ENCODE data around the gene MAPK10.

Gene MAPK10

GRCh38 chr4:86108834-86109233, 251.0 kb downstream of the MAPK10 start:
- H3K4me3 ChIP-seq (ENCODE audit: low read depth, low read length) = no peak overlapping the region
- TF ChIP-seq POLR2A (IDR thresholded peaks at IDR 0.05; ENCODE audit: extremely low read depth, insufficient read length) (no peak), MAX (IDR thresholded peaks at IDR 0.05; ENCODE audit: low read depth, low read length) (no peak), MYC (IDR thresholded peaks at IDR 0.05; ENCODE audit: low read depth, low read length) (no peak), CTCF (IDR thresholded peaks at IDR 0.05; ENCODE audit: low read depth, low read length) (no peak)
- DNase-seq (ENCODE audit: low read depth) = no peak

GRCh38 chr4:86108137-86108536, 251.7 kb downstream of the MAPK10 start:
- TF ChIP-seq MYC (IDR thresholded peaks at IDR 0.05; ENCODE audit: low read depth, low read length) (no peak), MAX (IDR thresholded peaks at IDR 0.05; ENCODE audit: low read depth, low read length) (no peak), CTCF (IDR thresholded peaks at IDR 0.05; ENCODE audit: low read depth, low read length) (no peak)
- H3K4me3 ChIP-seq (ENCODE audit: low read depth, low read length) = no peak overlapping the region
- no peak for DNase-seq (ENCODE audit: low read depth)

GRCh38 chr4:86107112-86107511, 252.7 kb downstream of the MAPK10 start:
- no peak overlapping the region for H3K4me3 ChIP-seq (ENCODE audit: low read depth, low read length)
- DNase-seq (ENCODE audit: low read depth) = no peak
- TF ChIP-seq POLR2A (IDR thresholded peaks at IDR 0.05; ENCODE audit: extremely low read depth, insufficient read length) (no peak), MAX (IDR thresholded peaks at IDR 0.05; ENCODE audit: low read depth, low read length) (no peak), CTCF (IDR thresholded peaks at IDR 0.05; ENCODE audit: low read depth, low read length) (no peak), MYC (IDR thresholded peaks at IDR 0.05; ENCODE audit: low read depth, low read length) (no peak)

GRCh38 chr4:86106475-86106874, 253.4 kb downstream of the MAPK10 start:
- no peak for DNase-seq (ENCODE audit: low read depth)
- no peak overlapping the region for H3K4me3 ChIP-seq (ENCODE audit: low read depth, low read length)
- TF ChIP-seq MYC (IDR thresholded peaks at IDR 0.05; ENCODE audit: low read depth, low read length) (no peak), MAX (IDR thresholded peaks at IDR 0.05; ENCODE audit: low read depth, low read length) (no peak), POLR2A (IDR thresholded peaks at IDR 0.05; ENCODE audit: extremely low read depth, insufficient read length) (no peak), CTCF (IDR thresholded peaks at IDR 0.05; ENCODE audit: low read depth, low read length) (no peak)

- no peak for DNase-seq (ENCODE audit: low read depth)
- H3K4me3 ChIP-seq (ENCODE audit: low read depth, low read length) = no peak overlapping the region
- TF ChIP-seq CTCF (IDR thresholded peaks at IDR 0.05; ENCODE audit: low read depth, low read length) (no peak), POLR2A (IDR thresholded peaks at IDR 0.05; ENCODE audit: extremely low read depth, insufficient read length) (no peak), MYC (IDR thresholded peaks at IDR 0.05; ENCODE audit: low read depth, low read length) (no peak), MAX (IDR thresholded peaks at IDR 0.05; ENCODE audit: low read depth, low read length) (no peak)
These were observed 258.0 kb downstream of the MAPK10 start for GRCh38 chr4:86101841-86102240.

GRCh38 chr4:86101410-86101809, 258.4 kb downstream of the MAPK10 start:
- TF ChIP-seq MYC (IDR thresholded peaks at IDR 0.05; ENCODE audit: low read depth, low read length) (no peak), POLR2A (IDR thresholded peaks at IDR 0.05; ENCODE audit: extremely low read depth, insufficient read length) (no peak), MAX (IDR thresholded peaks at IDR 0.05; ENCODE audit: low read depth, low read length) (no peak), CTCF (IDR thresholded peaks at IDR 0.05; ENCODE audit: low read depth, low read length) (no peak)
- no peak for DNase-seq (ENCODE audit: low read depth)
- no peak overlapping the region for H3K4me3 ChIP-seq (ENCODE audit: low read depth, low read length)

Data from NB4 (cell line).